HG03520 (cell line): ENCODE results near the gene TRAF1.

Experiments
- ATAC-seq: cut with Tn5 transposase; IDR thresholded peaks from one replicate; pipeline ENCODE4 v1.9.1; 2021; ENCODE audit warnings: mild to moderate bottlenecking, moderate library complexity; ENCODE audit not compliant: unreplicated experiment

Gene TRAF1

GRCh38 chr9:120854596-120855327, 71.8 kb downstream of the TRAF1 start:
- no peak for ATAC-seq

- no peak for ATAC-seq
Measured at GRCh38 chr9:120853198-120853597, 73.4 kb downstream of the TRAF1 start.
